ENCODE data around the gene RHOB. TPM values are rescaled to one million over a fixed set of nuclear protein-coding genes. Genes with fewer than 3 reads are reported as not detected.

RHOB gene
- total RNA-seq, 1 donor from 2014 or later = 291 TPM

- no peak for DNase-seq (ENCODE audit: low read depth in 2 of 2)
Observed at GRCh38 chr2:20472569-20472968, 25.7 kb downstream of the RHOB start.

DNA sequence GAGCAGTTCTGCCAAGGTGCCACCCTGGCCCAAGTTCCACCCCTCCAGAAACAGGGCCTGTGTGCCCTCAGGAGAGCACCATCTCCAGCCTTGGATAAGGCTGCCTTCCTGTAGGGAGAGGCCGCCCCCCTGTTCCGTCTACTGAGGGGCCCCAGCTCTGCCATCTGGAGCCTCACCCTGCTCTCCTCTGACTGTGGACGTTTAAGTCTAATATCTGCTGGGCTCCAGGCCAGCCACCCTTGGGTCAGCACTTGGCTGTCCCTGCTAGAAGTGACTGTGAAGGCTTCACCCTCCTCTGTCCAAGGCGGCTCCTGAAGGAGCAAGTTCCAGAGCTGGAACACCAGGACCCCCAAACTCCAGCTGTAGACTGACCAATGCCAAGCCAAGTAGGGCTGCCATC is 26.3 kb downstream of the RHOB start:
- DNase-seq (ENCODE audit: low read depth in 2 of 2) = no peak

- no peak for DNase-seq (ENCODE audit: low read depth in 2 of 2)
Observed at GRCh38 chr2:20474757-20475566, 28.1 kb downstream of the RHOB start.

- no peak for DNase-seq (ENCODE audit: low read depth in 2 of 2)
Observed at GRCh38 chr2:20475567-20475952, 28.7 kb downstream of the RHOB start.

DNA sequence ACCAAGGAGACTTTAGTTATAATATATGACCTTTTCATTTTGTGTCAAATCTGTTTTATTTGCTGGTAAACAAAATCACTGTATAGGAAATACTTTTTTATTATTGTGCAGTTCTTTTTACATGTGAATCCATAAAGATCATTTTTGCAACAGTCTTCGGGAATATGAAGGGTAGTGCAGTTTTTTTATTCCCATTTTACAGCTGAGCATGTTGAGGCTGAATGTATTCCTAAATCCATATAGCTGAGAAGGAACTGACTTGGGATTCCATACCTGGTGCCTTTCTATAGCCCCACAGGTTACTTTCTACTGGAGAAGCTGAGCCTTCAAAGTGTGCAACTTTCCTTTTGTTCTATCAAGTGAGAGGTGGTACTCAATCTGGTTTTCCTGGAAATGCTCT is 29.6 kb downstream of the RHOB start:
- DNase-seq (ENCODE audit: low read depth in 2 of 2) = no peak

- no peak for DNase-seq (ENCODE audit: low read depth in 2 of 2)
Observed at GRCh38 chr2:20476950-20477349, 30.1 kb downstream of the RHOB start.

- DNase-seq (ENCODE audit: low read depth in 2 of 2) = no peak
Observed at GRCh38 chr2:20478961-20479360, 32.1 kb downstream of the RHOB start.

DNA sequence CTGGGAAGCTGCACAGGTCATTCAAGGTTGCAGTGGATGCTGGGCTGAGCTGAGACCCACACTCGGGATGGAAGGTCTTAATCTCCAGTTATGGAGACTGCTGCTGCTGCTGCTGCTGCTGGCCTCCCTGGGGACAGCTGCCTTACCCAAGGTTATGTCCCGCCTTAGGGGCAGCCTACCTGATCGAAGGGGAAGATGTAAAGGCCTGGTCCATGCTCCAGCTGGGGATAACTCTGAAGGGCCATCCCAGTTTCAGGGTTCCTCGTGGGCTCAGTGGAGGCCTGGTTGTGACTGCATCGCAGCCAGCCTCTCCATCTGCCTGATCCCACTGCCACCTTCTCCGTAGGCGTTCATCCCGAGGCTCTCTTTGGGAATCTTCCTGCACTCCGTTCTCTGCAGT is 33.0 kb downstream of the RHOB start:
- DNase-seq (ENCODE audit: low read depth in 2 of 2) = no peak

GRCh38 chr2:20480913-20481312 is 34.0 kb downstream of the RHOB start:
- no peak for DNase-seq (ENCODE audit: low read depth in 2 of 2)

GRCh38 chr2:20481798-20482405 is 35.0 kb downstream of the RHOB start:
- no peak for DNase-seq (ENCODE audit: low read depth in 2 of 2)

- no peak for DNase-seq (ENCODE audit: low read depth in 2 of 2)
Observed at GRCh38 chr2:20482725-20483124, 35.9 kb downstream of the RHOB start.

DNA sequence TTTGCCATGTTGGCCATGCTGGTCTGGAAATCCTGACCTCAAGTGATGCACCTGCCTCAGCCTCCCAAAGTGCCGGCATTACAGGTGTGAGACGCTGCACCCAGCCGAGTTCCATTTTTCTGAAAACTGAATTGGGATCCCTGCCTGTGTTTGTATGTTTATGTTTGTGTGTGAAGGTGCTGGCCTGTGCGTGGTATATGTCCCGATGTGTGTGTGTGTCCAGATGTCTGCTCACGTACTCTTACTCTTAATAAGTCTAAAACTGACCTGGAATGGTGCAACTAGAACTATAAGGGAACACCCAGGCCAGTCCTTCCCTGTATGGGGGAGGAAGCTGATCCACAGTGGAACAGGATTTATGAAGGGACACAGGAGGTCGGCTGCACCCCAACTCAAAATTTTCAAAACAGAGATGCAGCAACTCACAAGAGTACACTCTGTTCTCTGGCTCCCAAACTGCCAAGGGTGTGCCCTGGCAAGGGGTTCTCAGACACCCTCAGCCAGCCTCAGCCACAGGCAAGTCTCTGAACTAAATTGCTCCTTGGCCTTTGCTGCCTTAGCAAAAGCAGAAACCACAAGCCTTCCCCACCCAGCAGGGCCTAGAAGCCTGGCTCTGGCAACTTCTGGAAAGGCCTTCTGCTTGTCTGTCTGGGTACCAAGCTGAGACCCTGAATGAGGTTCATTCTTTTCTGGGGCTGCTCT is 36.5 kb downstream of the RHOB start:
- no peak for DNase-seq (ENCODE audit: low read depth in 2 of 2)

- no peak for DNase-seq (ENCODE audit: low read depth in 2 of 2)
Observed at GRCh38 chr2:20484034-20484617, 37.3 kb downstream of the RHOB start.

DNA sequence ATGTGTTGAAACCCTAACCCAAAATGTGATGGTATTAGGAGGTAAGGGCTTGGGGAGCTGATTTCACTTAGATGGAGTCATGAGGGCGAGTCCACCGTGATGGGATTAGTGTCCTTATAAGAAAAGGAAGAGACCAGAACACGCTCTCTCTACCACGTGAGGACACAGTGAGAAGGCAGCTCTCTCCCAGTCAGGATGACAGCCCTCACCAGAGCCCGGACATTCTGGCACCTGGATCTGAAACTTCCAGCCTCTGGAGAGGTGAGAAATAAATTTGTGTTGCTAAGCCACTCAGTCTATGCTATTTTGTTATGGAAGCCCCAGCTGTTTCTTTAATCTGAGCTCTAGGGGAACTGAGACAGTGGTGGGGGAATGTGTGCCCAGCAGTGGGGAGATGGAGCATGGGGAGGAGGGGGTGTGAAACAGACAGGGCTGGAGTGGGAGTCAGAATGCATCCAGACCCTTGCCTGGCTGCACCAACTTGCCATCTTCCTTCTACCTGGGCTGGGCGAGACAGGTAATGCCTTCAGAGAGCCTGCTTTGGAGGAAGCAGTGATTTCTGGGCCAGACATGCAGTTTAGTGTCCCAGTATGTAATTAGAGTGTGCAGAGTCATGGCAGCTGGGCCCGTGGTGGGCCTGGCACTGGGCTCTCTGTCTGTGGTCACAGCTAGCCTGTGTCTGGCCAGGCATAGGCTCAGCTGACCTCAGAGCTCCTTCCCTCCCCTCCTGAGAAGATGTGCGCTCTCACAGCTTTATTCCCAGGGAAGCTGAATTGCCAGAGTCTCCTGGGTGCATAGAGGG is 38.1 kb downstream of the RHOB start:
- no peak for DNase-seq (ENCODE audit: low read depth in 2 of 2)

GRCh38 chr2:20485612-20486388 is 38.9 kb downstream of the RHOB start:
- DNase-seq (ENCODE audit: low read depth in 2 of 2) = no peak

- DNase-seq (ENCODE audit: low read depth in 2 of 2) = no peak
Observed at GRCh38 chr2:20486571-20486970, 39.7 kb downstream of the RHOB start.

DNA sequence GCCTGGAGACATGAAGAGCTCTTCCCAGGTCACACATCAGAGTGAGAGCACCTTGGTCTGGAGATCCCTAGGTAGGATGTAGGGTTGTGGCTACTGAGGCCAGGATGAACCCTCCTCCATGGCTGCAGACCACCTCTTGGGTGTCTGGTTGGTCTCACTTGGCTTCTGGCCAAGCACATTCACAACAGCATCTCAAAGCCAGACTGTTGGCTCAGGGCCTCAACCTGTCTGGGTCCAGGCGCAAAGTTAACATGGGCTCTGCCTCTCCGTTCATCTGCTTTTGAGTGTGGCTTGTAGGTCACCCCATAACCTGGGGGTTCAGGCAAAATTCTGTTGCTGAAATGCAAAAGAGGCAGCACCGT is 40.1 kb downstream of the RHOB start:
- DNase-seq (ENCODE audit: low read depth in 2 of 2) = no peak

GRCh38 chr2:20487392-20488174 is 40.7 kb downstream of the RHOB start:
- no peak for DNase-seq (ENCODE audit: low read depth in 2 of 2)

GRCh38 chr2:20488201-20488641 is 41.3 kb downstream of the RHOB start:
- no peak for DNase-seq (ENCODE audit: low read depth in 2 of 2)

GRCh38 chr2:20488782-20489181 is 41.9 kb downstream of the RHOB start:
- DNase-seq (ENCODE audit: low read depth in 2 of 2) = no peak

Measured in dermis microvascular lymphatic vessel endothelial cell (primary cell).